GM23338 (cell line): ENCODE results near the gene NEURL1B.

Experiments
- EZH2 ChIP-seq: fragments of 200-600 bp; sonication (generic); IDR thresholded peaks from one replicate; pipeline ENCODE4 v1.8.0; 2017; ENCODE audit warnings: antibody characterized with exemption, mild to moderate bottlenecking, low read depth; ENCODE audit not compliant: unreplicated experiment
- EZH2phosphoT487 ChIP-seq: fragments of 200-600 bp; sonication (generic); IDR thresholded peaks from one replicate; pipeline ENCODE4 v1.8.1; 2018; ENCODE audit warnings: antibody characterized with exemption; ENCODE audit not compliant: unreplicated experiment
- POLR2AphosphoS5 ChIP-seq: IDR thresholded peaks from 2 replicates; pipeline ENCODE4 v1.6.1; 2016; ENCODE audit warnings: antibody characterized with exemption, low read depth
- TF ChIP-seq, protein P1 (sequence below), 2 experiments: fragments of 200-600 bp in 1 of 2; sonication (generic) in 1 of 2; conservative IDR thresholded peaks; 2 replicates each; pipeline versions ENCODE4 v1.5.1 to v1.6.1; 2016 to 2017; ENCODE audit warnings: antibody characterized with exemption in 2 of 2, low read depth in 2 of 2, mild to moderate bottlenecking in 2 of 2, moderate library complexity in 1 of 2

DNA sequence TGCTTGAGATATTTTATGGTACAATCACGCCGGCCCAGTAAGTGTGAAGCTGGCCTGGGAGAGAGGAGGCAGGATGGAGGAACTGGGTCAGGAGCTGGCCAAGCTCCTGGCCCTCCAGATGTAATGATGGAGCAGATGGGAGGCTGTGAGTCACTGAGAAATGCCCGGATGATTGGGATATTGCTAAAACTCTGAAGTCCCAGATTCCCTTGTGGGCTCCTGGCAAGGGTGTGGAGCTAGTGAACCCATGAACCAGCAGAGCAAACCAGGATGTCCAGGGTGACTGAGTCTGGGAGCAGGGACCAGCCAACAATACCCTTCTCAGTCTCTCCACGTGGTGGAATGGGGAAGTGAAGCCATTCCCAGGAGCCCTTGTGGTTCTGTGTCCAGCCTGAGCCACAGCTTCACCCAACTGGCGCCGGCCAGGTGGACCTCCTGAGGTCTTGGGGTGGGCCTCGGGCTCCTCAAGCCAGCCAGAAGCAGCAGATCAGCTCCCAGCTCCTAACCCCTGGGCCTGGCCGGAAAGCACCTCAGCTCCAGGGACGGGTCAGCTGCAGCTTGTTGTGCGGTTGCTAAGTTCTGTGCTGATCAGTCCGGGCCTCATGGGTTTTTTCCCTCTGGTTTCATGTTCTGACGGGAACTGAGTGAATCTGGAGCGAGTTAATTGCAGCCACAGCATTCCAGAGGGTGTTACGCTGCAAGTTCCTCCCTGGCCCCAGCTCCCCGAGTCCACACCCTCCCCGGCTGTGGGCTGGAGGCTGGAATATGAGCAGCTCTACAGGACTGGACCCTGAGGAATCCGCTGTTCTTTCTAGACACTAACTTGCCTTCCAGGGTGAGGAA lies 92.3 kb downstream of the NEURL1B start:
- TF ChIP-seq EZH2 (no peak), EZH2phosphoT487 (no peak), POLR2AphosphoS5 (no peak)
- TF ChIP-seq, protein P1, sequence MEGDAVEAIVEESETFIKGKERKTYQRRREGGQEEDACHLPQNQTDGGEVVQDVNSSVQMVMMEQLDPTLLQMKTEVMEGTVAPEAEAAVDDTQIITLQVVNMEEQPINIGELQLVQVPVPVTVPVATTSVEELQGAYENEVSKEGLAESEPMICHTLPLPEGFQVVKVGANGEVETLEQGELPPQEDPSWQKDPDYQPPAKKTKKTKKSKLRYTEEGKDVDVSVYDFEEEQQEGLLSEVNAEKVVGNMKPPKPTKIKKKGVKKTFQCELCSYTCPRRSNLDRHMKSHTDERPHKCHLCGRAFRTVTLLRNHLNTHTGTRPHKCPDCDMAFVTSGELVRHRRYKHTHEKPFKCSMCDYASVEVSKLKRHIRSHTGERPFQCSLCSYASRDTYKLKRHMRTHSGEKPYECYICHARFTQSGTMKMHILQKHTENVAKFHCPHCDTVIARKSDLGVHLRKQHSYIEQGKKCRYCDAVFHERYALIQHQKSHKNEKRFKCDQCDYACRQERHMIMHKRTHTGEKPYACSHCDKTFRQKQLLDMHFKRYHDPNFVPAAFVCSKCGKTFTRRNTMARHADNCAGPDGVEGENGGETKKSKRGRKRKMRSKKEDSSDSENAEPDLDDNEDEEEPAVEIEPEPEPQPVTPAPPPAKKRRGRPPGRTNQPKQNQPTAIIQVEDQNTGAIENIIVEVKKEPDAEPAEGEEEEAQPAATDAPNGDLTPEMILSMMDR (conservative IDR thresholded peaks at IDR 0.05; ENCODE audit: low read depth in 2 of 2), result no peak
